Measurements from ENCODE around the gene SAFB. TPM values are rescaled to one million over a fixed set of nuclear protein-coding genes. Genes with fewer than 3 reads are reported as not detected.

SAFB gene
- 36.2 and 37.4 TPM in 2 replicates for total RNA-seq (2012; rRNA removed)

DNA sequence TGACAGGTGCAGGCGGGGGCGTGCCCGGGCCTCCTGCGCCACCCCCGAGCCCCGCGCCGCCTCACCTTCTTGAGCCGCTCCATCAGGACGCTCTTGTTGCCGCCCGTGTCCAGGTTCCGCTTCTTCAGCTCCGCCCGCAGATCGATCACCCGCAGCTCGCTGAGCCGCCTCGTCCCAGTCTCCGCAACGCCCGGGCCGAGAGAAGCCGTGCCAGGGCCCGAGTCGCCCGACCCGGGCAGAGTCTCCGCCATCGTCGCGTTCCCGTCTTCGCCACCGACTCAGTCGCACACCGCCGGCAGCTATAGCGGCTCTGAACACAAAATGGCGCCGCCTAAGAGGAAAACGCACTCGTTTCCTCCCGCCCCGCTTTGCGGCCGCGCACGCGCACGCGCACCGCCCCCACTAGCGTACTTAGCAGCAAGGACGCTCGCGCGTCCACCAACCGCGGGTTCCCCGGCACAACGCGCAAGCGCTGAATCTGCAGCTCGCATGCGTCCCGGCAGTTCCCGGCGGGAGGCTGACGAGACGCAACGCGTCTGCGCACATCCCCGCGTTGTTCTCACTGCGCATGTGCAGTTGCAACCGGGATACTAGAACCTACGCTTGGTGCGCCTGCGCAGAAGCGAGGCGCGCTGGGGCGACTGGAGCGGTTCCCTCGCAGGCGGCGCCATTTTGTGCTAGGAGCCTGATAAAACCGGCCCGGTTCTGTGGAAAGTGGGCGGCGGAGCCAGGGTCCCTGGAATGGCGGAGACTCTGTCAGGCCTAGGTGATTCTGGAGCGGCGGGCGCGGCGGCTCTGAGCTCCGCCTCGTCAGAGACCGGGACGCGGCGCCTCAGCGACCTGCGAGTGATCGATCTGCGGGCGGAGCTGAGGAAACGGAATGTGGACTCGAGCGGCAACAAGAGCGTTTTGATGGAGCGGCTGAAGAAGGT lies at the start of gene SAFB, which contains the start of gene SAFB2:
SAFB (plus strand) TSS at position 619 of the 932 bp plus-strand sequence; CDS start at position 742, 123 bp downstream.
SAFB2 (minus strand) TSS at position 312 of the 932 bp plus-strand sequence; CDS start at position 251, 61 bp downstream.
- H3K27me3 ChIP-seq (ENCODE audit: control insufficient read depth, insufficient read depth, low read length): no peaks in the 10 kb centered on the region
- peak within 1 kb of the TSS; percentile 97 for H3K9ac ChIP-seq (ENCODE audit: low read depth, low read length)
- H3K4me3 ChIP-seq (ENCODE audit: low read length): peak within 1 kb of the TSS; percentile 99
- H3K36me3 ChIP-seq (ENCODE audit: insufficient read depth, low read length): peaks cover 56% of the 10 kb centered on the region
- H3K4me2 ChIP-seq (ENCODE audit: low read length): peak within 1 kb of the TSS; percentile 98
- no peaks in the 10 kb centered on the region for H3K9me3 ChIP-seq (replicated peaks; ENCODE audit: low read length)
- peaks cover 39% of the 10 kb centered on the region for H3K4me1 ChIP-seq (ENCODE audit: control insufficient read depth, insufficient read depth, low read length)

DNA sequence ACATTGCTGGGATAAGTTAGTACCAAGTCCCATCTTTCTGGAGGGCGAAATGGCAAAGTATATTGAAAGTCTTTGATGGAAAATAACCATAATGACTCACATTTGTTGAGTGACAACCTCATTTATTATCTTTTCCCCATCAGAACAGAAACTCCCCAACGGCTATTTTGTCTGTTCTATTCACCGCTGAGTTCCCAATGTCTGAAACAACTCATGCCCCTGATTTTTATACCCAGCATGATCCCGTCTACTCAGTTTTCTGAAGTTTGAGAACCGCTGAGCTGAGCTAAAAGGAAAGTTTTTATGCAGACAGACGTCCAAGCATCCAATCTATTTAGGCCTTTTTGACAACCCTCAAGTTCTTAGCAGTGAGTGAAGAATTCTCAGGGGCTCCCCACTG lies 47.3 kb upstream of the SAFB start:
- Histone ChIP-seq H3K36me3 (ENCODE audit: insufficient read depth, low read length) (no peaks in the 10 kb centered on the region), H3K9me3 (replicated peaks; ENCODE audit: low read length) (no peaks in the 10 kb centered on the region), H3K27me3 (ENCODE audit: control insufficient read depth, insufficient read depth, low read length) (no peaks in the 10 kb centered on the region), H3K4me3 (ENCODE audit: low read length) (no peak overlapping the region), H3K9ac (ENCODE audit: low read depth, low read length) (no peak overlapping the region), H3K4me2 (ENCODE audit: low read length) (no peak overlapping the region), H3K4me1 (ENCODE audit: control insufficient read depth, insufficient read depth, low read length) (no peaks in the 10 kb centered on the region)

DNA sequence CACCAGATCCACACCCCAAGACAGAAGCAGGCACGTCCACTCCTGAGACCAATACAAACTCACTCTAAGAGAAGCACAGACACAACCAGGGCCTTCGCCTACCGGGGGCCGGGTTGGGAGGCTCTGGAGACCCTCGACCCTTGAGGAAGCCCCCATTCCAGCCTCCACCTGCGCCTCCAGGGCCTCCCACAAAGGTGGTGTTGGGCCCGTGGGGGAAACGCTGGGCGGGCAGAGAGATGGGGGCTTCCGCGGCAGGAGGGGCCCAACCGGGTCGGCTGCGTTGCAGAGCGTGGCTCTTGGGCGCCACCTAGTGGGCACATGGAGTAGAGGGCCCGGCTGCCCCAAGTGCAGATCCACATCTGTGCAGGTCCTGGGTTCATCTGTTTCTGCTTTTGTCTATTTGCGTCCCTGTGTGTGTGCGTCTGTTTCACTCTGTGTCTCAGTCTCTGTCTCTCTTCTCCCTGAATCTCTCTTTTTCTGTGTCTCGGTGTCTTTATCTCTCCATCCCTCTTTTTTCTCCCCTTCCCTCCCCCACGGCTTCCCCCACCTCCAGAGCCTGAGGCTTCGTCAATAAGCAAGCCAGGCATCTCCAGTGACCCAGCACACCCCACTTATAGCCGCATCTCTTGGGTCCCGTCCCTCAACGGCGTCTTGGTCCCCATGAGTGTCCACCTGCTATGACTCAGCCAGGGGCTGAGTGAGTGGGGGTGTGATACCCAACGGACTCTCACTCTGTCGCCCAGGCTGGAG lies 44.6 kb upstream of the SAFB start:
- peak overlapping the region; percentile 44 for H3K4me2 ChIP-seq (ENCODE audit: low read length)
- no peaks in the 10 kb centered on the region for H3K27me3 ChIP-seq (ENCODE audit: control insufficient read depth, insufficient read depth, low read length)
- no peaks in the 10 kb centered on the region for H3K4me1 ChIP-seq (ENCODE audit: control insufficient read depth, insufficient read depth, low read length)
- H3K4me3 ChIP-seq (ENCODE audit: low read length): no peak overlapping the region
- peaks cover 3% of the 10 kb centered on the region for H3K36me3 ChIP-seq (ENCODE audit: insufficient read depth, low read length)
- H3K9ac ChIP-seq (ENCODE audit: low read depth, low read length): no peak overlapping the region
- no peaks in the 10 kb centered on the region for H3K9me3 ChIP-seq (replicated peaks; ENCODE audit: low read length)

DNA sequence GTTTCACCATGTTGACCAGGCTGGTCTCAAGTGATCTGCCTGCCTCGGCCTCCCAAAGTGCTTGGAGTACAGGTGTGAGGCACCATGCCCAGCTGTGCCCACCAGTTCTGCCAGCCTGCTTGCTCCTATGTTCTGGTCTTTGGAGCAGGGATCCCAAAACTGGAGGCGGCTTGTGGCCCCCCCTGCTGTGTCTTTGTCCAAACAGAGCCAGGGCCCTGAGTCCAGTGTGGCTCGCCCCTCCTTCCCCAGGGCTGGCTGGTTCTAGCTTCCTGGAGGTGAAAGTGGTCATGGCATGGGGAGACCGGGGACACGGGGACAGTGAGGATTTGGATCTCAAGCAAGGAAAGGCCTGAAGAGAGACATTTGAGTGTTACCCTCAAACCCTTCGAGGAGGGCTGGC lies 43.6 kb upstream of the SAFB start:
- Histone ChIP-seq H3K4me3 (ENCODE audit: low read length) (no peak overlapping the region), H3K36me3 (ENCODE audit: insufficient read depth, low read length) (peaks cover 3% of the 10 kb centered on the region), H3K27me3 (ENCODE audit: control insufficient read depth, insufficient read depth, low read length) (no peaks in the 10 kb centered on the region), H3K4me2 (ENCODE audit: low read length) (no peak overlapping the region), H3K4me1 (ENCODE audit: control insufficient read depth, insufficient read depth, low read length) (no peaks in the 10 kb centered on the region), H3K9me3 (replicated peaks; ENCODE audit: low read length) (no peaks in the 10 kb centered on the region), H3K9ac (ENCODE audit: low read depth, low read length) (no peak overlapping the region)

DNA sequence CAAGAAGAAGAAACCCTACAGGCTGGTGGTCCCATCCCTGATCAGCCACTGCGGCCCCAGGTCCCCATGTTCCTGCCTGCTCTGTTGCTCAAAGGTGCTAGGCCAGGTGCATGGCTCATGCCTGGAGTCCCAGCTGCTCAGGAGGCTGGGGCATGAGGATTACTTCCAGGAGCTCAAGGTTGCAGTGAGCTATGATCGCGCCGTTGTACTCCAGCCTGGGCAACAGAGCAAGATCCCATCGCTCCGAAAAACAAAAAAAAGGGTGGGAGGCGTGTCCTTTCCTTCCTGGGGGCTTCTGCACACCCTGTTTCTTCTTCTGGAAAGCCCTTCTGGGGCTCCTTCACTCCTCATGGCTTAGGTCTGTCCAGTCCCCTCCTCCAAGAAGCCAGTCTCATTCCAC lies 43.2 kb upstream of the SAFB start:
- Histone ChIP-seq H3K36me3 (ENCODE audit: insufficient read depth, low read length) (peaks cover 3% of the 10 kb centered on the region), H3K4me2 (ENCODE audit: low read length) (no peak overlapping the region), H3K27me3 (ENCODE audit: control insufficient read depth, insufficient read depth, low read length) (no peaks in the 10 kb centered on the region), H3K9me3 (replicated peaks; ENCODE audit: low read length) (no peaks in the 10 kb centered on the region), H3K9ac (ENCODE audit: low read depth, low read length) (no peak overlapping the region), H3K4me1 (ENCODE audit: control insufficient read depth, insufficient read depth, low read length) (no peaks in the 10 kb centered on the region), H3K4me3 (ENCODE audit: low read length) (no peak overlapping the region)

DNA sequence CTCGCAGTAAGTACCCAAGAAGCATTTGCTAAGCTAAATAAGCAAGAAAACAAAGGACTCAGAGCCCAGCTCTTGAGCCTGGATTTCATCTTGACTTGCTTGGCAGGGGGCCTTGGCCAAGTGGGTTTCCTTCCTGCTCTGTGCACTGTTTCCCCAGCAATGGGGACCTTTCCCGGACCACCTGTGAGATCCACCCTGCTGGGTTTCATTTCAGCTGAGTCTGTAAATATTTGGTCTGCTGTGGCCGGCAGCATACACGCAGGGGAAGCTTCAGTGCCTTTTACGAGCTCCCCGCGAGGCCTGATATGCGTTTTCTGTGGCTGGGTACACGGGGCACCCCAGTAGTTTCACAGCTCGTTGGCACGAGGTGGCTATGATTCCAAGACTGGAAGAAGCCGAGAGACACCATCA lies 42.7 kb upstream of the SAFB start:
- H3K9ac ChIP-seq (ENCODE audit: low read depth, low read length): no peak overlapping the region
- no peak overlapping the region for H3K4me3 ChIP-seq (ENCODE audit: low read length)
- H3K27me3 ChIP-seq (ENCODE audit: control insufficient read depth, insufficient read depth, low read length): no peaks in the 10 kb centered on the region

DNA sequence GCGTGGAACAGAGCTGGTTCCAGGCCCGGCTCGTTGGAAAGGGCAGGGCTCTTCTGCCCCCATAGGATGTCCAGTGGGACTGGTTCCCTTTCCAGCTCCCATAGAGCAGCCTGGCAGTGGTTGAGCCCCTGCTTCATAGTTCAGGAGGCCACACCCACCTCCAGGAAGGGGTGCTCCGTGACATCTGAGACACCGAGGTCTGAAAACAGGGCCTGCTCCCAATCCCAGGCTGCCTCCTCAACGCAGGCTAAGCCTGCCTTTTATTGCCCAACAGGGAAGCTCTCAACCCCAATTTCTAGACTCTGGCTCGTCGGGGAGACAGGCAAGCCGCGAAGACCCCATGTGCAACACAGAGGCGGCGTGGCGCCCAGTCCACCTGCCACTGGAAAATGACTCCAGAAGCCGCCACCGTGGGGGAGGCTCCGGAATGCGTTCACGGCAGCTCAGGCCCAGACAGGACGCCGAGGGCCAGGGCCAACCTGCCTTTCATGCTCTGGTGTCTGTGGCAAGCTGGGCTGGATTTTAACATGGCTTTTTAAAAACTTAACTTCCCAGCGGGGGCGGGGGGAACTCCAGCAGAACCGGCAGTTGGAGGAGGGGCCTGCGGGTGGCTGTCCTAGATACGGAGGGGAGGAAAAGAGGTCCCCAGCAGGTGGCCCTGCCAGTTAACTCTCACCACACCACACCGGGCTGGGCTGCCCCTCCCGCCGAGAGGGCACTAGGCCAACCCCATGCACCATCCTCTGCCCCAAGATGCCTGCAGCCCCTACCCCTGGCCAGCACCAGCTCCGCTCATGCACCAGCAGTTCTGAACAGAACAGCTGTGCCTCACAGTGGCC lies 37.2 kb upstream of the SAFB start:
- Histone ChIP-seq H3K4me1 (ENCODE audit: control insufficient read depth, insufficient read depth, low read length) (peaks cover 18% of the 10 kb centered on the region), H3K4me3 (ENCODE audit: low read length) (no peak overlapping the region), H3K9me3 (replicated peaks; ENCODE audit: low read length) (no peaks in the 10 kb centered on the region), H3K27me3 (ENCODE audit: control insufficient read depth, insufficient read depth, low read length) (no peaks in the 10 kb centered on the region), H3K4me2 (ENCODE audit: low read length) (no peak overlapping the region), H3K36me3 (ENCODE audit: insufficient read depth, low read length) (peaks cover 46% of the 10 kb centered on the region), H3K9ac (ENCODE audit: low read depth, low read length) (no peak overlapping the region)

More for the DNA sequence above, 42.7 kb upstream of the SAFB start:
- H3K4me1 ChIP-seq (ENCODE audit: control insufficient read depth, insufficient read depth, low read length): peaks cover 1% of the 10 kb centered on the region
- H3K4me2 ChIP-seq (ENCODE audit: low read length): no peak overlapping the region
- H3K36me3 ChIP-seq (ENCODE audit: insufficient read depth, low read length): peaks cover 3% of the 10 kb centered on the region
- H3K9me3 ChIP-seq (replicated peaks; ENCODE audit: low read length): no peaks in the 10 kb centered on the region

DNA sequence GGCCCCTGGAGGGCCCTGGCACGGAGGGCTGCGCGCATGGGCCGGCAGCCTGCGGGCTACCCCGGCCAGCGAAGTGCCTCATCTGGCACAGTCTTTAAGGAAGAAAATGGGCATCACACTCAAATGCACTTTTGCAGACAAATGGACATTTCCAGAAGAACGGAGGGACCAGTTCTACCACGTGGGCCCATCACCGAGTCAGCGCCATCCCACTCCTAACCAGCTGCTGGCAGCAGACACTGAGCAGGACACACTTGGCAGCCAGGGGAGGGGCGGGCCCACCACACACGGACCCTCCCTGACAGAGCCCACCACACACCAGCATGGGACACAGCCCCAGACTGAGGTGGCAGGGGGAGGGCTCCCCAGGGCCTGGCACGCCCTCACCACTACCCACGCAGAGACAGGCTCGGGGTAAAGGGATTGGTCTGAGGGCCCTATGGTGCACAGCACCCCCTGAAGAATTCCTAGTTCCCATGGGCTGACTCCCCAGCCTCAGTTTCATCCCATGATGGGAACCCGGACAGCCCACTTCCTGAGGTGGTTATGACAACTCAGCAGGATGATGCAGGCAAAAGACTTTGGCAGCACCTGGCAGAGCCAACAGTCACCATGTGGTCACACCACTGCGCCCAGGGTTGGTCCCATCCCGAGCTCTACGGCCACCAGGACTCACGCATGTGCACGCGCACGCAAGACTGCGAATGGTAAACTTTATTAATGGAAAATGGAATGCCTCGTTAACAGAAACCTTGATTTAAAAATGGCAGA lies 36.4 kb upstream of the SAFB start:
- H3K4me1 ChIP-seq (ENCODE audit: control insufficient read depth, insufficient read depth, low read length): peaks cover 18% of the 10 kb centered on the region
- no peak overlapping the region for H3K4me2 ChIP-seq (ENCODE audit: low read length)
- no peaks in the 10 kb centered on the region for H3K27me3 ChIP-seq (ENCODE audit: control insufficient read depth, insufficient read depth, low read length)
- no peak overlapping the region for H3K9ac ChIP-seq (ENCODE audit: low read depth, low read length)
- H3K4me3 ChIP-seq (ENCODE audit: low read length): no peak overlapping the region
- H3K9me3 ChIP-seq (replicated peaks; ENCODE audit: low read length): no peaks in the 10 kb centered on the region
- peaks cover 50% of the 10 kb centered on the region for H3K36me3 ChIP-seq (ENCODE audit: insufficient read depth, low read length)

DNA sequence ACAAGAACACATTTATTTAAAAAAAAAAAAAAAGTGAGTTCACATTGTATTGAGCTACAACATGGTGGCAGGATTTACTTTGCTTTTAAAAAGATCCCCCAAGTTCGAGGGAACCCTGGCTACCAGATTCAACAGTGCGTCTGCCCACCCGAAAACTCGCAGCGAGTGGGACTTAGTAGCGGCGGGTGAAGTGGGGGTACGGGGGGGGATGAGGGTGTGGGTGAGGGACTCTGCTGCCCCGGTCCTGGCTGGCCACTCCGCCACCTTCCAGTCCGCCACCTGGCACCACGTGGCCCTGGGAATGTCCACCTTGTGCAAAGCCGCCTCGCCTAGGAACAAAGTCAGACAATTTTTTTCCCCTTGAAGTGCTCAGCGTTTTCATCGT lies 35.8 kb upstream of the SAFB start:
- no peaks in the 10 kb centered on the region for H3K27me3 ChIP-seq (ENCODE audit: control insufficient read depth, insufficient read depth, low read length)
- H3K4me1 ChIP-seq (ENCODE audit: control insufficient read depth, insufficient read depth, low read length): peaks cover 18% of the 10 kb centered on the region
- H3K36me3 ChIP-seq (ENCODE audit: insufficient read depth, low read length): peaks cover 56% of the 10 kb centered on the region
- no peaks in the 10 kb centered on the region for H3K9me3 ChIP-seq (replicated peaks; ENCODE audit: low read length)
- no peak overlapping the region for H3K4me3 ChIP-seq (ENCODE audit: low read length)
- H3K4me2 ChIP-seq (ENCODE audit: low read length): no peak overlapping the region
- no peak overlapping the region for H3K9ac ChIP-seq (ENCODE audit: low read depth, low read length)

DNA sequence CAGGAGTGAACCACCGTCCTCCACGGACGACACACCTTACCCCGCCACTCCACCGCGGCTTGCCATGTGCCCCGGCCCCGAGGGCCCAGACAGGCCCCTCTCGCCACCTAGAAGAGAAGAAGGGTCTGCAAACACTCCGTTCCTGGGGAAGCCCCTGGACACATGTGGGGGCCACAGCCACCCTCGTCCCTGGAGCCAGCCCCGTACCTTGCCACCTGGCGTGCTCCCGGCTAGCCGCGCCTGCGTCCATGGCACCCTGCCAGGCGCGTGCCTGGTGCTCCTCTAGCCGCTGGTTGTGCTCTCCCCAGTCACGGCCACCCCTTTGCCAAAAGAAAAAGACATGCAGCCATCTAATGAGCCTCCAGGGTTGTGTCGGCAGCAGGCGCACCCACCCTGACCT lies 35.2 kb upstream of the SAFB start:
- no peak overlapping the region for H3K9ac ChIP-seq (ENCODE audit: low read depth, low read length)
- H3K4me1 ChIP-seq (ENCODE audit: control insufficient read depth, insufficient read depth, low read length): peaks cover 18% of the 10 kb centered on the region
- no peak overlapping the region for H3K4me3 ChIP-seq (ENCODE audit: low read length)
- no peaks in the 10 kb centered on the region for H3K27me3 ChIP-seq (ENCODE audit: control insufficient read depth, insufficient read depth, low read length)
- no peaks in the 10 kb centered on the region for H3K9me3 ChIP-seq (replicated peaks; ENCODE audit: low read length)
- H3K4me2 ChIP-seq (ENCODE audit: low read length): no peak overlapping the region
- peaks cover 62% of the 10 kb centered on the region for H3K36me3 ChIP-seq (ENCODE audit: insufficient read depth, low read length)
